Activated T-cell treated with anti-CD3 and anti-CD28 coated beads, Interleukin-2, amount 50 U/mL, for 4 hours (primary cell): ENCODE results near the gene PDGFD. TPM values are rescaled to one million over a fixed set of nuclear protein-coding genes. Genes with fewer than 3 reads are reported as not detected.

Source experiments
- ATAC-seq, 2 donors: fragments of 200-7000 bp; cut with Tn5 transposase; one replicate each; pipeline ENCODE4 v1.10.0; 2021
- DNase-seq: peaks from one replicate; pipeline ENCODE4 v3.0.0-alpha.2; 2020
- H3K27me3 Mint-ChIP-seq: one replicate; pipeline ENCODE4 v1.8.0; 2021; ENCODE audit warnings: low read depth, mixed read lengths
- H3K36me3 Mint-ChIP-seq: one replicate; pipeline ENCODE4 v1.8.0; 2022; ENCODE audit warnings: mixed read lengths; ENCODE audit not compliant: insufficient read depth
- H3K4me1 Mint-ChIP-seq: one replicate; pipeline ENCODE4 v1.8.0; 2021; ENCODE audit warnings: low read depth, mixed read lengths
- H3K4me3 Mint-ChIP-seq: one replicate; pipeline ENCODE4 v1.8.0; 2021; ENCODE audit warnings: mild to moderate bottlenecking, moderate library complexity, mixed read lengths
- H3K9me3 Mint-ChIP-seq: one replicate; pipeline ENCODE4 v1.8.0; 2021; ENCODE audit warnings: mixed read lengths
- total RNA-seq, 3 donors: library from RNA; stranded (reverse); gene quantifications; one replicate each; pipeline ENCODE4 v1.2.1, GENCODE V29; 2021

PDGFD gene
- total RNA-seq: under 1 TPM; 0.05 to 0.16 (median 0.10) TPM

DNA sequence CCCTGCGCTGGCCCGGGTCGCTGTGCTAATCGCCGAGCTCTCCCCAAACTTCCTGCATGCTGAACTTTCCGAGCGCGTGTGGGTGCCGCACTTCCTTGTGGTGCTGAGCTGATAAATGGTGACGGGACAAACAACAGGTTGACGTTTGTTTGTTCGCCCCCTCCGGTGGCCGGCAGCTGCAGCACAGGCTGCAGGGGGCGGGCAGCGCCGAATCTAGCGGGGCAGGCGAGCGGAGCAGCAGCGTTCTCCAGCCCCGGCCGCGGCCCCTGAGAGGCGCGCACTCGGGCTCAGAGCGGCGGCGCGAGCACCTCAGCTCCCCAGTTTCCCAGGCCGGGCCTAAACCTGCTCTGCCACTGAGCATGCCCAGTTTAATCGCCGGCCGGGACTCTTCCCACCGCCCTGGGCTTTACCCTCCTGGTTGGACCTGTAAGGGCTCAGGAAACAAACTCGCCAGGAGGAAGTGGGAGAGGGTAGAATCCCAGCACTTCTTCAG, at the start of gene PDGFD:
PDGFD (minus strand) TSS at position 120 of the 493 bp plus-strand sequence.
- H3K4me1 Mint-ChIP-seq: peaks cover 4% of the 10 kb centered on the region
- peak; percentile 63 to 69 for ATAC-seq

DNA sequence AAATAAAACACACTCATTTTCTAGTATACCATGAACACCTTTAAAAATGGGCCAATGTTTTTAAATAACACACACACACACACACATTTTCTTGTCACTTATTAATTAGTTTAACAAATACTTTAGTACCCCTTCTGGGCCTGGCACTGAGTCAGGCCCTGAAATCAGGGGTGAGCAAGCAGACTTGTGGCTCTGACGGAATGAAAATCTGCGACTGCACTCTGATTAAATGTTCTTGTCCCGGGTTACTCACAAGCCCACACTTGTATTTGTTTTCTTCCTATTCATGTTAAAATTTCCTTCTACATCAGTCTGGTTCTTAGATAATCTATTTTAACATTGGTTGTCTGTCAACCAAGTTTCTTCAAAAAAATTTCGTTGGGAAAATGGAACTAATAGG, 43.0 kb upstream of the PDGFD start:
- ATAC-seq: no peak
- Mint-ChIP-seq H3K4me3 (no peak overlapping the region), H3K27me3 (no peaks in the 10 kb centered on the region)

More for the DNA sequence above, at the start of gene PDGFD:
- peaks cover 21% of the 10 kb centered on the region for H3K27me3 Mint-ChIP-seq
- DNase-seq: no peak
- no peaks in the 10 kb centered on the region for H3K9me3 Mint-ChIP-seq
- no peaks in the 10 kb centered on the region for H3K36me3 Mint-ChIP-seq
- peak within 1 kb of the TSS; percentile 75 for H3K4me3 Mint-ChIP-seq

GRCh38 chr11:104205838-104206237, 41.9 kb upstream of the PDGFD start:
- H3K27me3 Mint-ChIP-seq: no peaks in the 10 kb centered on the region
- no peaks in the 10 kb centered on the region for H3K36me3 Mint-ChIP-seq
- DNase-seq (no peak), ATAC-seq (no peak)
- no peaks in the 10 kb centered on the region for H3K9me3 Mint-ChIP-seq
- H3K4me3 Mint-ChIP-seq: no peak overlapping the region
- H3K4me1 Mint-ChIP-seq: no peaks in the 10 kb centered on the region

More for the DNA sequence above, 43.0 kb upstream of the PDGFD start:
- Mint-ChIP-seq H3K9me3 (peaks cover 6% of the 10 kb centered on the region), H3K36me3 (no peaks in the 10 kb centered on the region), H3K4me1 (no peaks in the 10 kb centered on the region)
- no peak for DNase-seq

DNA sequence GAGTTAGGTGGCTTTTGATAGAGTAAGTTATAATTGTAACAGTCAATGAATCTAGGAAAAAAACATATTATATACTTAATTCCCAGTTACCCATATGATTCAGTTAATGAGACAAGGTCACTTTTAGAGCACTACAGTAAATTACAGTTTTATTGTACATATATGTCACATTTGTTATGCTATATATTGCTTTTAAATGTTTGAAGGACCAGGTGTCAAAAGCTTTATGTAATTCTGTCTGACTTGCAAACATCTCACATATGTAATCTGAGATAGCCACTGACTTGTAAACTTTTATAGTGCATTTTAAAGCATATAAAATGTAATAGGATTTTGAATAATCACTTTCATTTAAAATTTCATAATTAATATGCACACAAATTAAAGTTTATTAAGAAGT, 36.7 kb upstream of the PDGFD start:
- no peak for ATAC-seq
- peaks cover 1% of the 10 kb centered on the region for H3K27me3 Mint-ChIP-seq
- H3K4me3 Mint-ChIP-seq: no peak overlapping the region
- H3K36me3 Mint-ChIP-seq: no peaks in the 10 kb centered on the region
- DNase-seq: no peak
- H3K9me3 Mint-ChIP-seq: no peaks in the 10 kb centered on the region
- no peaks in the 10 kb centered on the region for H3K4me1 Mint-ChIP-seq

- Mint-ChIP-seq H3K4me1 (no peaks in the 10 kb centered on the region), H3K27me3 (peaks cover 1% of the 10 kb centered on the region), H3K4me3 (no peak overlapping the region), H3K9me3 (no peaks in the 10 kb centered on the region), H3K36me3 (no peaks in the 10 kb centered on the region)
- ATAC-seq (no peak), DNase-seq (no peak)
These were observed 35.1 kb upstream of the PDGFD start for GRCh38 chr11:104199053-104199452.

GRCh38 chr11:104198576-104198975, 34.6 kb upstream of the PDGFD start:
- Mint-ChIP-seq H3K4me1 (no peaks in the 10 kb centered on the region), H3K4me3 (no peak overlapping the region), H3K9me3 (no peaks in the 10 kb centered on the region), H3K27me3 (peaks cover 1% of the 10 kb centered on the region), H3K36me3 (no peaks in the 10 kb centered on the region)
- DNase-seq: no peak
- no peak for ATAC-seq

- Mint-ChIP-seq H3K4me3 (no peak overlapping the region), H3K36me3 (no peaks in the 10 kb centered on the region), H3K9me3 (no peaks in the 10 kb centered on the region), H3K4me1 (no peaks in the 10 kb centered on the region), H3K27me3 (no peaks in the 10 kb centered on the region)
- DNase-seq (no peak), ATAC-seq (no peak)
These were observed 27.2 kb upstream of the PDGFD start for GRCh38 chr11:104191124-104191523.

DNA sequence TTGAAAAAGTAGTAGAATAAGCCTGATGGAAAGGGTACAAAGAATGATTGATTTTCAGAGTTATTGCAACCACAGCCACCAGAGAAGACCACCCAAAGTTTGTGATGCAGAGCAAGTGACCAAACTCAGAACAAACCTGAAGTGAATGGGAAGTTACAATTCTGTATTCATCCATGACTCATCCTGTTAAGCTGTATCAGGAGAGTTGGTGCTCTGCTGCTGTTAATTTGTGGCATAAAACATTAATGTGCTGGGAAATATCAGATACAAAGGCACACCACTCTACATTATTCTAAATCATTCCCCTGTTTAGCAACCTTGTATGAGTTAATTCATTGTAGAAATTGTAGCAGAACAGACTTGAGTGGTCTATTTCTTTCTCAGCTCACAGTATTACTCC, 19.6 kb upstream of the PDGFD start:
- DNase-seq: no peak
- no peaks in the 10 kb centered on the region for H3K9me3 Mint-ChIP-seq
- H3K4me1 Mint-ChIP-seq: no peaks in the 10 kb centered on the region
- no peak for ATAC-seq
- no peak overlapping the region for H3K4me3 Mint-ChIP-seq
- no peaks in the 10 kb centered on the region for H3K27me3 Mint-ChIP-seq
- no peaks in the 10 kb centered on the region for H3K36me3 Mint-ChIP-seq

DNA sequence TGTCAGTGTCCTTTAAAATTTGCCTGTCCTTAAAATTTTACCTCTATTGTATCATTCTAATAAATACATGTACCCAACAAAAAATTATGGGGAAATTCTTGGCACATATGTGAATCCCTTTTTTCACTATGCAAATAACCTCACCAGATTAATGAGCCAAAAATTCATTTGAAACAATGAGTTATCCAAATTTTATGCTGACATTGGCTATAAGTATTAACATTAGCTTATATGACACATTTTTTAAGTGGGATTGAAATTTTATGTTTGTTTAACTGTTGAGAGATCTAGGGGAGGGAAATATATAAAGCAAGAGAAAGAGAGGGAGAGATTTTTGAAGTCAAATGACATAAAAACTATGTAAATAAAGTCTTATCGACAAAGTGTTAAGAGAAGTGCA, 11.8 kb upstream of the PDGFD start:
- no peaks in the 10 kb centered on the region for H3K36me3 Mint-ChIP-seq
- H3K4me3 Mint-ChIP-seq: no peak overlapping the region
- H3K9me3 Mint-ChIP-seq: no peaks in the 10 kb centered on the region
- DNase-seq: no peak
- ATAC-seq: no peak
- H3K27me3 Mint-ChIP-seq: no peaks in the 10 kb centered on the region
- no peaks in the 10 kb centered on the region for H3K4me1 Mint-ChIP-seq

- DNase-seq (no peak), ATAC-seq (no peak)
- Mint-ChIP-seq H3K9me3 (no peaks in the 10 kb centered on the region), H3K4me3 (no peak overlapping the region), H3K36me3 (no peaks in the 10 kb centered on the region), H3K4me1 (no peaks in the 10 kb centered on the region), H3K27me3 (peaks cover 3% of the 10 kb centered on the region)
These were observed 5.1 kb upstream of the PDGFD start for GRCh38 chr11:104169091-104169490.

DNA sequence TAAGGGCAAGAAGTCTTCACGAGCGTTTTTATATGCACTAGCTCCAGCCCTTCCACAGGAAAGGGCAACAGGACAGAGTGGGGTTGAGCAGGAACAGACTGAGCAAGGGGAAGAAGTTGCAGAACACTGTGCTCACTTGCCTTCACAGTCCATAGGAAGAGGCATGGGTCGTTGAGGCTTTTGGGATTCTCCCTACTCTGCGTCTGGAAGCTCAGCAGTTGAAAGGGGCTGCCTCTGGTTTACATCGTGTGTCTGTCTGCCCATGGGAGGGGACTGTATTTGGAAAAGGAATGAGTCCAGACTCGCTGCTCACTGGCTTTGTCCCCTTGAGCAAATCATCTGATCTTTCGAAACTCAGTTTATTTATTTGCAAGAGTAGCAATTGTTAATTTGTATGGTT, 1.1 kb upstream of the PDGFD start:
- peaks cover 4% of the 10 kb centered on the region for H3K4me1 Mint-ChIP-seq
- H3K4me3 Mint-ChIP-seq: no peak overlapping the region

DNA sequence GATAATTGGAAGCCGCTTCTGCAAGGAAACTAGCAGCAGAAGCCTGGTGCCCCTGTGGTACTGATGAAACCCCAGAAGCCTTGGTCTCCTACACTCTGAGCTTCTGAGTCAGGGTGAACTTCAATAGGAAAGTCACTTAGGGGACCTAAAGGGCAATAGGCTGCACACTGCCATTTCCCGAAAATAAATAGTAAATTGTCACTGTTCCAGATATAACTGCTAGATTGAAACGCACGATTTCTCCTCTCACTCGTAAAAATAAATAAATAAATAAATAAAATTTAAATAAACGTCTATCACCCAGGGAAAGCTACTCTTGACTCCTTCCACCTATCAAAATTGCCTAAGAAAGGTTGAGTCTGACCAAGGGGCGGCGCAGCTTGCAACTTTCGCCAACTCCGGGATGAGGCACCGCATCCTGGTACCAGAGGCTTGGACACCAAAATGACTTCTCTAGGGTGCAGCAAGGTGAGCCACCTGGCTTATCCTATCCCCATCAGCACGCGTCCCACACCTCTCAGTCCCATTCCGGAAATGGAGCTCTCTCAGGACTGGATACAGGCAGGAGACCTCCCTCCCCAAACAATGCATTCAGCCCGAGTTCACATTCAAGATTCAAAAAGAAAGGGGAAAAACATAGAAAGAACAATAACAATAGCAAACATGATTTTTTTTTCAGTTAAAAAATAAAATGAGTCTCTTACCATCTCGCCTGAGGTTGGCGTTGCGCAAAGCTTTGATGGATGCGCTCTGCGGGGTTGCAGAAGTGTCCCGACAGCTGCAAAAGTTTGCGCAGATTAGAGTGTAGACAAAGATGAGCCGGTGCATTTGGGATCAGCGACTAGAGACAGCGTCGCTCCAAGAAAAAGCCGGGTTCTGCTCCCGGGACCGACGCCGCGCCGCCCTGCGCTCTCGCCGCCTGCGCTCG, 583 bp downstream of the PDGFD start:
- Mint-ChIP-seq H3K4me1 (peaks cover 4% of the 10 kb centered on the region), H3K27me3 (peaks cover 21% of the 10 kb centered on the region), H3K36me3 (no peaks in the 10 kb centered on the region), H3K9me3 (no peaks in the 10 kb centered on the region), H3K4me3 (peak overlapping the region; percentile 75)
- ATAC-seq (peak in 1 of 2 donors; percentile 30), DNase-seq (no peak)

More for the DNA sequence above, 1.1 kb upstream of the PDGFD start:
- H3K9me3 Mint-ChIP-seq: no peaks in the 10 kb centered on the region
- DNase-seq (no peak), ATAC-seq (no peak)
- peaks cover 21% of the 10 kb centered on the region for H3K27me3 Mint-ChIP-seq
- H3K36me3 Mint-ChIP-seq: no peaks in the 10 kb centered on the region

GRCh38 chr11:104161751-104162450, 2.0 kb downstream of the PDGFD start:
- no peak overlapping the region for H3K4me3 Mint-ChIP-seq
- no peaks in the 10 kb centered on the region for H3K36me3 Mint-ChIP-seq
- no peaks in the 10 kb centered on the region for H3K9me3 Mint-ChIP-seq

DNA sequence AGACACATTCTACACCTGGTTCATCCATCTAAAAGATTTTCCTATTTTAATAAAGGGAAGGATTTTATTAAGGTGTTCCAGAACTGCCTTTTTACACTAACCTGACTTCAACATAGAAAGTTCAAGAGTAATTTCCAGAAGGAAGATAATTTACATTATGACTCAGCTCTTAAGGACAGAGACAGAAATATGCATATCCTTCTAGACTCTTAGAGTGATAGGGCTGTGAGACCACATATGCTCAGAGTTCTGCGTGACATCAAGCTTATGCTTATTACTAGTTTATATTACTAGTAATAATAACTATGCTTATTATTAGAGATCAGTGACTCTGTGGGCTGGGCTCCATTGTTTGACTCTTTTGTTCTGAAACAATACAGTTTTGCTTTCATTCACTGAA, 4.6 kb downstream of the PDGFD start:
- H3K27me3 Mint-ChIP-seq: peaks cover 19% of the 10 kb centered on the region
- H3K36me3 Mint-ChIP-seq: no peaks in the 10 kb centered on the region
- peaks cover 4% of the 10 kb centered on the region for H3K4me1 Mint-ChIP-seq
- H3K9me3 Mint-ChIP-seq: no peaks in the 10 kb centered on the region
- H3K4me3 Mint-ChIP-seq: no peak overlapping the region
- no peak for DNase-seq
- ATAC-seq: no peak

More at GRCh38 chr11:104161751-104162450, 2.0 kb downstream of the PDGFD start:
- ATAC-seq (no peak), DNase-seq (no peak)
- Mint-ChIP-seq H3K4me1 (peaks cover 4% of the 10 kb centered on the region), H3K27me3 (peaks cover 21% of the 10 kb centered on the region)
